Ovary (tissue), 9 donors: ENCODE measurements around the gene MALRD1. TPM values are rescaled to one million over a fixed set of nuclear protein-coding genes. Genes with fewer than 3 reads are reported as not detected.

Experiments
- DNase-seq, 5 donors: peaks; one replicate each; pipeline ENCODE4 v3.0.0-alpha.2; 2019 to 2020
- H3K27ac ChIP-seq, 2 donors: fragments of 200-600 bp; one replicate each; pipeline versions ENCODE4 v1.5.1 to v1.8.0; 2019 to 2022
- H3K27me3 ChIP-seq: fragments of 200-600 bp; one replicate; pipeline ENCODE4 v1.8.0; 2022
- H3K36me3 ChIP-seq: fragments of 200-600 bp; sonication (generic); one replicate; pipeline ENCODE4 v1.5.1; 2019
- H3K4me1 ChIP-seq: one replicate; pipeline ENCODE4 v1.8.1; 2013; ENCODE audit warnings: mild to moderate bottlenecking, moderate library complexity; ENCODE audit not compliant: insufficient read depth
- H3K4me3 ChIP-seq: fragments of 200-600 bp; sonication (generic); one replicate; pipeline ENCODE4 v1.5.1; 2017
- H3K9me3 ChIP-seq, 2 donors: fragments of 200-600 bp in 1 of 2; sonication (generic) in 1 of 2; one replicate each; pipeline versions ENCODE4 v1.5.1 to v1.8.1; 2013 to 2019; ENCODE audit warnings: mild to moderate bottlenecking in 1 of 2, moderate library complexity in 1 of 2
- EP300 ChIP-seq: sonication (generic); formaldehyde crosslinking; IDR thresholded peaks from one replicate; pipeline ENCODE4 v1.6.1; 2017; ENCODE audit warnings: antibody characterized with exemption
- POLR2A ChIP-seq: fragments of 450-650 bp; IDR thresholded peaks from one replicate; pipeline ENCODE4 v1.6.1; 2017; ENCODE audit warnings: antibody characterized with exemption, mild to moderate bottlenecking, moderate library complexity
- WGBS, 3 donors: extraction: QIAGEN DNeasy Blood & Tissue Kit in 1 of 3; methylation state at CpG; one replicate each; pipeline versions ENCODE4 v1.1.5 to v1.1.7; 2013 to 2017; 5-methylcytosine and 5-hydroxymethylcytosine counted together
- intact Hi-C, 4 donors: fragments of 100-400 bp; cut with DNase I; formaldehyde crosslinking; loops; one replicate each; pipeline versions ENCODE4 v1.11.0 to v1.15.1; 2022 to 2023
- polyA plus RNA-seq, 2 donors: library from polyadenylated mRNA; stranded (reverse); fragments of 200-250 nt in 1 of 2; fragments of 350-450 nt in 1 of 2; fragmentation: Illumina TruSeq in 1 of 2; extraction: RNeasy Lipid Tissue Mini Kit (QIAGEN cat#74804) in 1 of 2; gene quantifications; one replicate each; pipeline ENCODE4 v1.2.3, GENCODE V29; 2013 to 2014
- total RNA-seq, 7 donors: library from RNA; depleted of rRNA in 2 of 7; stranded (reverse); fragments of >200 nt in 2 of 7; fragmentation: NEBNext Ultra II Directional in 3 of 7; extraction: Animal tissue kit (Norgen Biotek cat#: 25700) in 3 of 7; gene quantifications; one replicate each; pipeline versions ENCODE4 v1.1.0 to v1.2.4, GENCODE V29; 2016 to 2023
- TF ChIP-seq, protein P1 (sequence below), 3 donors: fragments of 450-650 bp in 2 of 3; fragments of 200-600 bp in 1 of 3; IDR thresholded peaks; one replicate each; pipeline versions ENCODE4 v1.5.1 to v1.8.0; 2016 to 2022; ENCODE audit warnings: antibody characterized with exemption in 3 of 3, mild to moderate bottlenecking in 1 of 3
- donor health status: DM: no; HTN: no; CAD: no; lungs with moderate emphysema.
- donor health status: DM: no; HTN: no; CAD: no.
- donor health status: Bipolar disorder and iron deficiency.
- donor health status: DM: yes; HTN: yes; CAD: no.
- donor health status: DM: no; HTN: no; CAD: no.
- donor health status: DM: yes; HTN: yes; CAD: no.

MALRD1 gene
- total and polyA plus RNA-seq, 9 donors = 0.56 to 12.1 (median 1.9) TPM

DNA sequence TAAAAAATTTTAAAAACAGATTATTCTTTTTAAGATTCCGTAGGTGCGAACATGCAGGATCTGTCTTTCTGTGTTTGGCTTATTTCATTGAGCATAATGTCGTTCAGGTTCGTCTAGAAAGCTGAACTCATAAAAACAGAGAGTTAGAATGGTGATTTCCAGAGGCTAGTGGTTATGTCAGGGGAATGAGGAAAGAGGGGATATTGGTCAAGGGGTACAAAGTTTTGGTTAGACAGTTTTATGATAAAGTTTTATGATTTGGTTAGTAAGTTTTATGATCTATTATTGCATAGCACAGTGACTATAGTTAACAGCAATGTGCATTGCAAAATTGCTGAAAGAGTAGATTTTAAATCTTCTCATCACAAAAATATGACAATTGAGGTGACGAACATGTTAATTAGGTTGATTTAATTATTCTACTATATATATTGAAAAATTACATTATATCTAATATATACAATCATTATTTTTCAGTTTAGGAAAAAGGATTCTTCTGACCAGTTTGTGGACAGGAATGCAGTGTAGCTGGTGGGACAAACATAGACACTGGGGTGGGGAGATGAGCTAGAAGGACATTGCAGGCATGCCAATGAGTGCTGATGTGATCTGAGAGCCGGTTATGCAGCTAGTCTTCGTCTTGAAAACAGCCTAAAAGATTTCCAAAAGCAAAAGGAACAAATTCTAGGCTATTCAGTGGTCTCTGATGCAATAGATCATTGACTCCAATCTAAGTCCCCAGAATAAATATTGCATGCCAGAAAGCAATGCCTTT, 31.3 kb upstream of the MALRD1 start:
- Histone ChIP-seq H3K9me3 (no peaks in the 10 kb centered on the region), H3K4me3 (no peak overlapping the region), H3K27me3 (no peaks in the 10 kb centered on the region), H3K27ac (no peak overlapping the region), H3K36me3 (no peaks in the 10 kb centered on the region), H3K4me1 (no peaks in the 10 kb centered on the region)
- intact Hi-C loops = no loop called here
- TF ChIP-seq, protein P1, sequence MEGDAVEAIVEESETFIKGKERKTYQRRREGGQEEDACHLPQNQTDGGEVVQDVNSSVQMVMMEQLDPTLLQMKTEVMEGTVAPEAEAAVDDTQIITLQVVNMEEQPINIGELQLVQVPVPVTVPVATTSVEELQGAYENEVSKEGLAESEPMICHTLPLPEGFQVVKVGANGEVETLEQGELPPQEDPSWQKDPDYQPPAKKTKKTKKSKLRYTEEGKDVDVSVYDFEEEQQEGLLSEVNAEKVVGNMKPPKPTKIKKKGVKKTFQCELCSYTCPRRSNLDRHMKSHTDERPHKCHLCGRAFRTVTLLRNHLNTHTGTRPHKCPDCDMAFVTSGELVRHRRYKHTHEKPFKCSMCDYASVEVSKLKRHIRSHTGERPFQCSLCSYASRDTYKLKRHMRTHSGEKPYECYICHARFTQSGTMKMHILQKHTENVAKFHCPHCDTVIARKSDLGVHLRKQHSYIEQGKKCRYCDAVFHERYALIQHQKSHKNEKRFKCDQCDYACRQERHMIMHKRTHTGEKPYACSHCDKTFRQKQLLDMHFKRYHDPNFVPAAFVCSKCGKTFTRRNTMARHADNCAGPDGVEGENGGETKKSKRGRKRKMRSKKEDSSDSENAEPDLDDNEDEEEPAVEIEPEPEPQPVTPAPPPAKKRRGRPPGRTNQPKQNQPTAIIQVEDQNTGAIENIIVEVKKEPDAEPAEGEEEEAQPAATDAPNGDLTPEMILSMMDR (IDR thresholded peaks at IDR 0.05) = no peak
- TF ChIP-seq POLR2A (no peak), EP300 (no peak)
- no peak for DNase-seq
- WGBS, 3 donors = 72 to 79% (median 77%) methylated on average over 7 of the region's 7 CpGs

DNA sequence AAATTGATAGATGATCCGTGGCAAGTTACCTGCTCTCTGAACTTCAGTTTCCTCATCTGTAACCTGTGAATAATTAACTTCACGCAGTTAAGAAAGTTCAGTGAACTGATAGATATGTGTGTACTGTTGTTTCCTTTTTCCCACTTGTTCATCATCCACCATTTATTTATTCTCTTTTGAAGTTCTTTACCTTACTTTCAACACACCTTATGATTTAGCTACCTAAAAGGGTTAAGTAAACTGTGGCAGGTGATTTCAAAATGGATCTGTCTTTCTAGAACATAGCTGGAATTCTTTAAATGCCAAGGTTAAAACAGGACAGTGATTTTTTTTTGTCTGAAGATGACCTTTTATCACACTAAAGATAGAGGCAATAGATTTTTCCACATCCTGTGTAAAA, 27.4 kb upstream of the MALRD1 start:
- intact Hi-C loops = no loop called here
- no peak overlapping the region for H3K27ac ChIP-seq
- TF ChIP-seq, protein P1 (IDR thresholded peaks at IDR 0.05) = no peak
- TF ChIP-seq POLR2A (no peak), EP300 (no peak)
- H3K4me1 ChIP-seq = no peaks in the 10 kb centered on the region
- DNase-seq = no peak
- H3K9me3 ChIP-seq = no peaks in the 10 kb centered on the region
- 80 to 86% (median 82%) methylated on average over 2 of the region's 2 CpGs for WGBS, 3 donors
- no peaks in the 10 kb centered on the region for H3K36me3 ChIP-seq
- H3K4me3 ChIP-seq = no peak overlapping the region
- no peaks in the 10 kb centered on the region for H3K27me3 ChIP-seq

DNA sequence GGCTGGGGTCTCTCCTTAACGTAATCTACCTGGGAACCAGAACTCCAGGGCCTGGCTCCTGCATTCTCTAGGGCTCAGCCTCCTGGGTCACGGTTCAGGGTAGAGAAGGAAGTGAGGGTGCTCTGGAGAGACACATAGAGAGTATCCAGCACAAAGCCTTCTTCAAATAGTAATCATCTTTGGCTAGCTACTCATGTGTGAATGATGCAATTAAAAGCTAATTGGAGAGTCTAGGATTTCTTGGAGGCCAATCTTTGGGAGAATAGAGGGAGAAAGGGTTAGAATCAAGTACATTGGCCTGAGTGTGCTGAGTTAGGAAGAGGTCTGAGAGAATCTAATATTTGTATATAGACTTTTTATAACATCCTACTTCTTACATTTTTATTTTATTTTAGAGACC, 24.0 kb upstream of the MALRD1 start:
- H3K27me3 ChIP-seq = no peaks in the 10 kb centered on the region
- H3K9me3 ChIP-seq = no peaks in the 10 kb centered on the region
- TF ChIP-seq, protein P1 (IDR thresholded peaks at IDR 0.05) = no peak
- TF ChIP-seq EP300 (no peak), POLR2A (no peak)
- H3K27ac ChIP-seq = no peak overlapping the region
- no peak for DNase-seq
- 74 to 84% (median 80%) methylated on average over 2 of the region's 2 CpGs for WGBS, 3 donors
- H3K4me3 ChIP-seq = no peak overlapping the region
- no peaks in the 10 kb centered on the region for H3K36me3 ChIP-seq
- intact Hi-C loops = no loop called here
- no peaks in the 10 kb centered on the region for H3K4me1 ChIP-seq

DNA sequence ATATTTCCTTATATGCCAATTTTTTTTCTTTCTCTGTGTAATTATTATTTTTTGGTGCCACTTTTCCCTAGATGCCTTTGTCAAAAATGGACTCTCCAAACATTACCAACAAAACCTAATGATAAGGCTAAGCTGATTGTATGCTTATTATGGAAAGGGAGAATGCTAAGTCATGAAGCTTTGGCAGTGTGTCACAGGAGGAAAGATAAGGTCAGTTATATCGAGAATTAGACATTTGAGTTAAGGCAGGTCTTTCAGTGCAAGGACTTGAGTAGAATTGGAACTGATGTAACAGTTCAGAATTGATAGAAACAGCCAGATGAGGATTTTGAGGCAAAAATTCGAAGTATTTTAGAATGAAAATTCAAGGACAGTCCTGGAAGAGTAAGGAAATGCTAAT, 16.8 kb upstream of the MALRD1 start:
- TF ChIP-seq POLR2A (no peak), EP300 (no peak)
- TF ChIP-seq, protein P1 (IDR thresholded peaks at IDR 0.05) = no peak
- Histone ChIP-seq H3K9me3 (no peaks in the 10 kb centered on the region), H3K27me3 (no peaks in the 10 kb centered on the region), H3K27ac (no peak overlapping the region), H3K4me3 (no peak overlapping the region), H3K36me3 (no peaks in the 10 kb centered on the region), H3K4me1 (no peaks in the 10 kb centered on the region)
- 39 to 50% (median 41%) methylated on average over 2 of the region's 2 CpGs for WGBS, 3 donors
- intact Hi-C loops = no loop called here
- no peak for DNase-seq
